GM21515 (cell line): ENCODE results near the gene GOLGA6D.
"Not testable (repeated sequence)": the region's sequence is repeated elsewhere in the genome, so short reads cannot be mapped to it uniquely, and the experiment has no call there.

ENCODE experiments used
- ATAC-seq: cut with Tn5 transposase; IDR thresholded peaks from one replicate; pipeline ENCODE4 v1.9.1; 2021; ENCODE audit not compliant: unreplicated experiment

Gene GOLGA6D

GRCh38 chr15:75275617-75276016 is 7.0 kb upstream of the GOLGA6D start:
- ATAC-seq, result not testable (repeated sequence)

- not testable (repeated sequence) for ATAC-seq
Measured at GRCh38 chr15:75278497-75278896, 4.1 kb upstream of the GOLGA6D start.

- not testable (repeated sequence) for ATAC-seq
Measured at GRCh38 chr15:75284152-75284551, 1.5 kb downstream of the GOLGA6D start.

GRCh38 chr15:75293660-75294059 is 11.0 kb downstream of the GOLGA6D start:
- not testable (repeated sequence) for ATAC-seq

GRCh38 chr15:75298541-75299310 is 16.1 kb downstream of the GOLGA6D start:
- not testable (repeated sequence) for ATAC-seq

- not testable (repeated sequence) for ATAC-seq
Measured at GRCh38 chr15:75299311-75299688, 16.7 kb downstream of the GOLGA6D start.

- ATAC-seq, result not testable (repeated sequence)
Measured at GRCh38 chr15:75300026-75300425, 17.4 kb downstream of the GOLGA6D start.

GRCh38 chr15:75302318-75302717 is 19.7 kb downstream of the GOLGA6D start:
- ATAC-seq, result no peak

- not testable (repeated sequence) for ATAC-seq
Measured at GRCh38 chr15:75302753-75303152, 20.1 kb downstream of the GOLGA6D start.

- no peak for ATAC-seq
Measured at GRCh38 chr15:75306188-75306587, 23.6 kb downstream of the GOLGA6D start.

GRCh38 chr15:75307778-75308390 is 25.2 kb downstream of the GOLGA6D start:
- ATAC-seq, result no peak

- ATAC-seq, result no peak
Measured at GRCh38 chr15:75309711-75310110, 27.1 kb downstream of the GOLGA6D start.

- ATAC-seq, result not testable (repeated sequence)
Measured at GRCh38 chr15:75312548-75312947, 29.9 kb downstream of the GOLGA6D start.

GRCh38 chr15:75313116-75313845 is 30.6 kb downstream of the GOLGA6D start:
- ATAC-seq, result no peak

- ATAC-seq, result no peak
Measured at GRCh38 chr15:75314552-75315290, 32.1 kb downstream of the GOLGA6D start.

GRCh38 chr15:75319231-75319897 is 36.7 kb downstream of the GOLGA6D start:
- ATAC-seq, result not testable (repeated sequence)

- no peak for ATAC-seq
Measured at GRCh38 chr15:75321711-75322110, 39.1 kb downstream of the GOLGA6D start.

- no peak for ATAC-seq
Measured at GRCh38 chr15:75325922-75326321, 43.3 kb downstream of the GOLGA6D start.

GRCh38 chr15:75327005-75327404 is 44.4 kb downstream of the GOLGA6D start:
- no peak for ATAC-seq

- no peak for ATAC-seq
Measured at GRCh38 chr15:75327491-75327890, 44.9 kb downstream of the GOLGA6D start.
